ENCODE data around the gene GALNT10. TPM values are rescaled to one million over a fixed set of nuclear protein-coding genes. Genes with fewer than 3 reads are reported as not detected.

GALNT10 gene
- total and polyA plus RNA-seq, 9 of the 15 experiments (the other 6 are each of a cell fraction or from before 2014, with no cell fraction given): 4.6 to 37.1 (median 13.3) TPM

GRCh38 chr5:154373729-154374179, 183.2 kb downstream of the GALNT10 start (continued):
- TF ChIP-seq PCBP2 (IDR thresholded peaks at IDR 0.05; ENCODE audit: low read depth, low read length, poor library complexity, severe bottlenecking) (no peak), MLX (CRISPR knock-in tag; conservative IDR thresholded peaks at IDR 0.05) (no peak), ZBTB2 (IDR thresholded peaks at IDR 0.05) (peak; percentile 58; the same call in 1 of the 2 replicates), HDGF (IDR thresholded peaks at IDR 0.05) (no peak), NCOA2 (IDR thresholded peaks at IDR 0.05; ENCODE audit: partially characterized antibody in 2 of 2) (peak in 1 of 2 experiments; percentile 79), ZFX (CRISPR knock-in tag; IDR thresholded peaks at IDR 0.05) (no peak), ZNF175 (CRISPR knock-in tag; IDR thresholded peaks at IDR 0.05; ENCODE audit: low read depth) (no peak), KLF10 (CRISPR knock-in tag; IDR thresholded peaks at IDR 0.05) (no peak), HMG20A (CRISPR knock-in tag; conservative IDR thresholded peaks at IDR 0.05) (no peak; the same call in 1 of the 2 replicates), HDAC2 (IDR thresholded peaks at IDR 0.05) (peak; percentile 80; the same call in 1 of the 2 replicates), ATF7 (IDR thresholded peaks at IDR 0.05) (0 out of 2 replicates have a peak, but pooled peaks have one; percentile 31), ZNF436 (CRISPR knock-in tag; IDR thresholded peaks at IDR 0.05) (no peak), ZNF224 (CRISPR knock-in tag; IDR thresholded peaks at IDR 0.05) (no peak), SRF (CRISPR knock-in tag; IDR thresholded peaks at IDR 0.05) (no peak), ARID4B (CRISPR knock-in tag; IDR thresholded peaks at IDR 0.05) (no peak), BCL6 (CRISPR knock-in tag; IDR thresholded peaks at IDR 0.05) (peak; percentile 21; the same call in 1 of the 2 replicates), SPI1 (IDR thresholded peaks at IDR 0.05; ENCODE audit: borderline replicate concordance, low read depth, low read length) (no peak)
- TF ChIP-seq, protein P1, sequence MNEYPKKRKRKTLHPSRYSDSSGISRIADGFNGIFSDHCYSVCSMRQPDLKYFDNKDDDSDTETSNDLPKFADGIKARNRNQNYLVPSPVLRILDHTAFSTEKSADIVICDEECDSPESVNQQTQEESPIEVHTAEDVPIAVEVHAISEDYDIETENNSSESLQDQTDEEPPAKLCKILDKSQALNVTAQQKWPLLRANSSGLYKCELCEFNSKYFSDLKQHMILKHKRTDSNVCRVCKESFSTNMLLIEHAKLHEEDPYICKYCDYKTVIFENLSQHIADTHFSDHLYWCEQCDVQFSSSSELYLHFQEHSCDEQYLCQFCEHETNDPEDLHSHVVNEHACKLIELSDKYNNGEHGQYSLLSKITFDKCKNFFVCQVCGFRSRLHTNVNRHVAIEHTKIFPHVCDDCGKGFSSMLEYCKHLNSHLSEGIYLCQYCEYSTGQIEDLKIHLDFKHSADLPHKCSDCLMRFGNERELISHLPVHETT (CRISPR knock-in tag; conservative IDR thresholded peaks at IDR 0.05 in 1 of 2, IDR thresholded peaks at IDR 0.05 in 1 of 2): peak in 1 of 2 experiments; percentile 78; a peak in 2 of 4 replicates
- TF ChIP-seq, protein P2, sequence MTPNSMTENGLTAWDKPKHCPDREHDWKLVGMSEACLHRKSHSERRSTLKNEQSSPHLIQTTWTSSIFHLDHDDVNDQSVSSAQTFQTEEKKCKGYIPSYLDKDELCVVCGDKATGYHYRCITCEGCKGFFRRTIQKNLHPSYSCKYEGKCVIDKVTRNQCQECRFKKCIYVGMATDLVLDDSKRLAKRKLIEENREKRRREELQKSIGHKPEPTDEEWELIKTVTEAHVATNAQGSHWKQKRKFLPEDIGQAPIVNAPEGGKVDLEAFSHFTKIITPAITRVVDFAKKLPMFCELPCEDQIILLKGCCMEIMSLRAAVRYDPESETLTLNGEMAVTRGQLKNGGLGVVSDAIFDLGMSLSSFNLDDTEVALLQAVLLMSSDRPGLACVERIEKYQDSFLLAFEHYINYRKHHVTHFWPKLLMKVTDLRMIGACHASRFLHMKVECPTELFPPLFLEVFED (CRISPR knock-in tag; conservative IDR thresholded peaks at IDR 0.05): no peak

Measured in K562 (cell line).